OCI-M1 (cell line): ENCODE data around the gene ARF6.

Experiments used
- DNase-seq: peaks from one replicate; lab custom pipeline; 2025; lab: John Stamatoyannopoulos, UW

The ARF6 gene

DNA sequence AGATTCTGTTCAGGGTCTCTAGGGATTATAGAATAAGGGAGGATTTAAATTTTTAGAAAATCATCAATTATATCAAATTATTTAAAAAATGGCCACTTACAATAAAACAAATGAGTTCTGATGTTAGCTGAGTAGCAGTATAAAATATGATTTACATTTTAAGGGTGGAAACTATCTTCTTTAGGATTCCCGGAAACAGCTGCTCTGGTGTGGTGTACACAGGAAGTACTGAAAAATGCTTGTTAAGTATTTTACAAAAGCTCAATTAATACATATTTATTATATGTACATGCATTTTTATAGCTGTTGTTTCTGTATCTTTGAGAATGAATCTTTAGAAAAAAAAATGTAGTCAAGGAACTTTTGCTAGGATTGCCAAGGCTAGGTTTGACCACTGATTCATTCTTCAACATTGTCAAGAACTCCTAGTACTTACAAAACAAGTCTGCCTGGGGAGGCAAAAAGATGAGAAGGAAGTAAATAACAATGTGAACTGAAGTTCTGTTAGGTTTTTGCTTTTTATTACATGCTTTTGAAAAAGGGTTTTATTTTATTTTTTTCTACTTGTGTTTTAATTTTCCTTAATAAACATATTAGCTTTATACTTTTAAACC, 48.0 kb downstream of the ARF6 start:
- no peak for DNase-seq

DNA sequence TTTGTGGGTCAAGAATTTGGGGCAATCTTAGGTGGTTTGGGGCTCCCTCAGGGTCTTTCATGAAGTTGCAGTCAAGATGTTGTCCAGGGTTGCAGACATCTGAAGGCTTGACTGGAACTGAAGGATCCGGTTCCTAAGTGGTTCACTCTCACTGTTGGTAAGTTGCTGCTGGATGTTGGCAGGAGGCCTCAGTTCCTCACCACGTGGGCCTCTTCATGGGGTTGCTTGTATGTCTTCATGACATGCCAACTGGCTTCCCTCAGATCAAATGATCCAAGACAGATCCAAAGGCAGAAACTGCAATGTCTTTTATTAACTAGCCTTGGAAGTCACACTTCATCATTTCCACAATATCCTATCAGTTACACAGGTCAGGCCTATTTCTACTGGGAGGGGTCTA, 49.2 kb downstream of the ARF6 start:
- no peak for DNase-seq

DNA sequence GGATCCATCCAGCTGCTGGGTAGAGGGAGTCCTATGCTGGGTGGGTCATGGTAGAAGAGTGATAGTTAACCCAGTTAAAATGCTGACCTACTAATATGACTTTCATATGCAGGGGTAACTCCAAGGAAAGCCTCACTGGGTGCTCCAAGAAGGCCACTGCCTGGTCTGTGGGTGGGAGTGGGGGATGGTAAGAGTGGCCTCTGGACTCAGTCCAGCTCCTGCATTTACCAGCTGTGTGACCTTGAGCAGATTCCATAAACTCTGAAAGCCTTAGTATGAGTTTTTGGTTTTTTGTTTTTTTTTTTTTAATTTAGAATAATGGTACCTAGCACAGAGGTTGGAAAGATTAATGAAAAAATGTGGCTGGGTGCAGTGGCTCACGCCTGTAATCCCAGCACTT, 51.6 kb downstream of the ARF6 start:
- no peak for DNase-seq

DNA sequence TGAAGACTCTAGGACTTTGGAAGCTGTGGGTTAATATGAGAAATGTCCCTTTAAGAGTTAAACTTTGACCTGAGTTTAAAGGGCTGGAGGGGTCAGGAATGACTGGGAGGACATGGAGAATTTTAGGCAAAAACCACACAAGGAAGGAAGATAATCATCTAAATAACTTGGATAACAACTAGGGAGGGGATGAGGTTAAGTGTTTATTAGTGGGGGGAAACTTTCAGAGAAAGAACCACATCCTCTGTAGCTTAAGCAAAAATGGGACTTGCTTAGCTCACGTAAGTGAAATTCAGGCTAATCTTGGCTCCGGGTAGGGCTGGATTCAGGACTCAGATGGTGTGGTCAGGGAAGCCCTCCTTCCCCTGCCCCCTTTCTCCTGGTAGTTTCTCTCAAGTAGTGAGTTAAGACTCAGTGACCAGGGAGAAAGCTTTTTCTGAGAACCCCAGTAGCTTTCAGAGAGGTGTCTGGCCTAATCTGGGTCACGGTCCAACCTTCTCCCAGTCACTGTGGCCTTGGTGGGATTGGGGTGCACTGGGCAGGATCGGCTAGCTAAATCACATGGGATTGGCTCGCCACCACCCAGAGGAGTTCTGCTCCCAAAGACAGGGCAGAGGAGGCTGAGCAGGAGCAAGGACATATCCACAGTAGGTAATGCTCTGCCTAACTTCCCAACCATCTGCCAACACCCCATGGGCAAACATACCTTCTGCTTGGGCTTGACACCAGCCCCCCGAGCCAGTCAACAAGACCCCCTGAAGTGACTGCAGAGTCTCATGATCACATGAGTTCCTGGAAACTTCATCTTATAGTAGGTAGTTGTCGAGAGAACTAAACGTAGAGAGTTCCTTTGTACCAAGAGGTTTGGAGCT, 52.8 kb downstream of the ARF6 start:
- no peak for DNase-seq
